Activated T-cell treated with anti-CD3 and anti-CD28 coated beads, Interleukin-2, amount 50 U/mL, for 24 hours (primary cell): Measurements from ENCODE around the gene BBS1.
A peak's percentile ranks its signal among the peaks of the same experiment; 100 is the strongest.

Experiments
- DNase-seq: peaks from one replicate; pipeline ENCODE4 v3.0.0-alpha.2; 2020
- H3K27ac Mint-ChIP-seq: 2 replicates; pipeline ENCODE4 v1.8.0; 2020; ENCODE audit warnings: mild to moderate bottlenecking, mixed read lengths
- H3K27me3 Mint-ChIP-seq: 2 replicates; pipeline ENCODE4 v1.8.0; 2020; ENCODE audit warnings: mixed read lengths
- H3K36me3 Mint-ChIP-seq: 2 replicates; pipeline ENCODE4 v1.8.0; 2020; ENCODE audit warnings: low read depth, mixed read lengths
- H3K4me1 Mint-ChIP-seq: 2 replicates; pipeline ENCODE4 v1.8.0; 2020; ENCODE audit warnings: low read depth, mixed read lengths
- H3K4me3 Mint-ChIP-seq: 2 replicates; pipeline ENCODE4 v1.8.0; 2020; ENCODE audit warnings: mild to moderate bottlenecking, moderate library complexity, mixed read lengths
- H3K9me3 Mint-ChIP-seq: 2 replicates; pipeline ENCODE4 v1.8.0; 2020; ENCODE audit warnings: mixed read lengths

Gene BBS1

DNA sequence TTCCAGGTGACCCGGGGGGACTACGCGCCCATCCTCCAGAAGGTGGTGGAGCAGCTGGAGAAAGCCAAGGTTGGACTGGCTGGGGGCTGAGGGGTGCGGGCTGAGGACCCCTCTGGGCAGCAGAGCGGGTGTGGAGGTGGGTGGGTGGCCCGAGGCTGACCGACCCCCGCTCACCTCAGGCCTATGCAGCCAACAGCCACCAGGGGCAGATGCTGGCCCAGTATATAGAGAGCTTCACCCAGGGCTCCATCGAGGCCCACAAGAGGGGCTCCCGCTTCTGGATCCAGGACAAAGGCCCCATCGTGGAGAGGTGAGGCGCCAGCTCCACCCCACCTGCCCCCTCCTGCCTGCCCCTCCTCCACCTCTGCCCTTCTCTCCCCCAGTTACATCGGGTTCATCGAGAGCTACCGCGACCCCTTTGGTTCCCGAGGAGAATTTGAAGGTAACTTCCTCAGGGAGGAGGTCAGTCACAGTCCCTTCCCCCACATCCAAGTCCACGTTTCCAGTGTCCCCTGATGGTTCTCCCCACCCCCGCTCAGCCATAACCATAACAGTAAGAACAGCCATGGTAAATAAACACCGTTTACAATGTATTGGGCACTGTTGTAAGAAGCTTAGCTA is 19.0 kb upstream of the BBS1 start:
- Mint-ChIP-seq H3K4me3 (no peak overlapping the region), H3K4me1 (no peaks in the 10 kb centered on the region), H3K27me3 (no peaks in the 10 kb centered on the region), H3K27ac (no peak overlapping the region), H3K36me3 (peaks cover 89% of the 10 kb centered on the region), H3K9me3 (no peaks in the 10 kb centered on the region)
- DNase-seq = no peak

- Mint-ChIP-seq H3K27me3 (no peaks in the 10 kb centered on the region), H3K4me3 (no peak overlapping the region), H3K36me3 (peaks cover 89% of the 10 kb centered on the region), H3K27ac (no peak overlapping the region), H3K9me3 (no peaks in the 10 kb centered on the region), H3K4me1 (no peaks in the 10 kb centered on the region)
- no peak for DNase-seq
Observed at GRCh38 chr11:66492161-66492865, 18.1 kb upstream of the BBS1 start.

DNA sequence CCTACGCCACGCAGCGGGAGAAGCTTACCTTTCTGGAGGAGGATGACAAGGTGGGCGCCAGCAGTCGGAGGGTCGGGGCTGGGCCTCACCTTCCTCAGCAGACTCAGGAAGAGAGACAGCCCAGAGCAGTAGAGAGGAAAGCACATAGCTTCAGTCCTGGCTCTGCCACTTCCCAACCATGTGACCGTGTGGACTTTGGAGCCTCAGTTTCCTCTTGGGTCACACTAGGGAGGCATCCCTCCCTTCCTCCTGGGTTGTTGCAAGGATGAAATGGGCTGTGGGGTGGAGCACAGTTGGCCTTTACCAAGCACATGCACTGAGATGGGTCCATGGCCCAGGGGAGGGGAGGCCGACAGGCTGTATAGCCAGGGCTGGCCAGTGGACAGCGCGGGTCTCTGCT is 17.3 kb upstream of the BBS1 start:
- Mint-ChIP-seq H3K27ac (no peak overlapping the region), H3K36me3 (peaks cover 84% of the 10 kb centered on the region), H3K4me1 (no peaks in the 10 kb centered on the region), H3K9me3 (no peaks in the 10 kb centered on the region), H3K27me3 (no peaks in the 10 kb centered on the region), H3K4me3 (no peak overlapping the region)
- DNase-seq = no peak

GRCh38 chr11:66494458-66494857 is 16.0 kb upstream of the BBS1 start:
- Mint-ChIP-seq H3K4me3 (no peak overlapping the region), H3K27ac (no peak overlapping the region), H3K9me3 (no peaks in the 10 kb centered on the region), H3K27me3 (no peaks in the 10 kb centered on the region), H3K36me3 (peaks cover 86% of the 10 kb centered on the region), H3K4me1 (no peaks in the 10 kb centered on the region)
- DNase-seq = no peak

GRCh38 chr11:66494935-66495334 is 15.5 kb upstream of the BBS1 start:
- H3K9me3 Mint-ChIP-seq = no peaks in the 10 kb centered on the region
- no peaks in the 10 kb centered on the region for H3K4me1 Mint-ChIP-seq
- DNase-seq = no peak
- H3K36me3 Mint-ChIP-seq = peaks cover 86% of the 10 kb centered on the region
- no peak overlapping the region for H3K4me3 Mint-ChIP-seq
- no peak overlapping the region for H3K27ac Mint-ChIP-seq
- no peaks in the 10 kb centered on the region for H3K27me3 Mint-ChIP-seq

GRCh38 chr11:66495401-66495854 is 15.0 kb upstream of the BBS1 start:
- H3K4me1 Mint-ChIP-seq = no peaks in the 10 kb centered on the region
- H3K27ac Mint-ChIP-seq = no peak overlapping the region
- no peaks in the 10 kb centered on the region for H3K27me3 Mint-ChIP-seq
- peaks cover 89% of the 10 kb centered on the region for H3K36me3 Mint-ChIP-seq
- no peak overlapping the region for H3K4me3 Mint-ChIP-seq
- no peaks in the 10 kb centered on the region for H3K9me3 Mint-ChIP-seq
- DNase-seq = no peak

DNA sequence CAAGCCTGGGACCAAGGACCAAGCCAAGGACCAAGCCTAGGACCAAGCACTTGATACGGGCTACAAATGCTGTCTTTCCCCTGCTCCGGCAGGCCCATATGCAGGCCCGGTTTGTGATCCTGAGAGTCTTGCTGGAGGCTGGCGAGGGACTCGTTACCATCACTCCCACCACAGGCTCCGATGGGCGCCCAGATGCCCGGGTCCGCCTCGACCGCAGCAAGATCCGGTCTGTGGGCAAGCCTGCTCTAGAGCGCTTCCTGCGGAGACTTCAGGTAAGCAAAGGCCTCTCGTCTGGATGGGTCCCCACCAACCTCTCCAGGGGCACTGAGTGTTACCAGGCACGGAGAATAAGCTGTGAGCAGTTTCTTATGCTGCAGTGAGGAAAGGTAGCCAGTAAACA is 13.2 kb upstream of the BBS1 start:
- Mint-ChIP-seq H3K9me3 (no peaks in the 10 kb centered on the region), H3K4me3 (no peak overlapping the region), H3K4me1 (no peaks in the 10 kb centered on the region), H3K36me3 (peaks cover 88% of the 10 kb centered on the region), H3K27ac (no peak overlapping the region), H3K27me3 (no peaks in the 10 kb centered on the region)
- no peak for DNase-seq

DNA sequence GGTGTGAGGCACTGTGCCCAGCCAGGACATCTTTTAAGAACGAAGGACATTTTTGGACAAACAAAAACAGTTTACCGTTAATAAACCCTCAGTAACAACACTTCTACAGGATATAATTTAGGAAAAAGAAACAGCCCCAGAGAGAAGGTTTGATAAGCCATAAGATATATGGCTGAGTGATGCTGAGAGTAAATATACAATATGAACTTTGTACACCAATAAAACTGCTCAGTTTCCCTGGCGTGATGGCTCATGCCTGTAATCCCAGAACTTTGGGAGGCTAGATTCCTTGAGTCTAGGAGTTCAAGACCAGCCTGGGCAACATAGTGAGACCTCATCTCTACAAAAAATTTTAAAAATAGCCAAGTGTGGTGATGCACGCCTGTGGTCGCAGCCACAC is 11.9 kb upstream of the BBS1 start:
- Mint-ChIP-seq H3K4me3 (no peak overlapping the region), H3K27me3 (no peaks in the 10 kb centered on the region), H3K9me3 (no peaks in the 10 kb centered on the region), H3K27ac (no peak overlapping the region), H3K4me1 (no peaks in the 10 kb centered on the region), H3K36me3 (peaks cover 80% of the 10 kb centered on the region)
- DNase-seq = no peak

- Mint-ChIP-seq H3K27ac (no peak overlapping the region), H3K4me3 (no peak overlapping the region), H3K4me1 (peaks cover 9% of the 10 kb centered on the region), H3K9me3 (no peaks in the 10 kb centered on the region), H3K27me3 (no peaks in the 10 kb centered on the region), H3K36me3 (peaks cover 70% of the 10 kb centered on the region)
- no peak for DNase-seq
Observed at GRCh38 chr11:66505276-66505816, 5.1 kb upstream of the BBS1 start.

- Mint-ChIP-seq H3K36me3 (peaks cover 67% of the 10 kb centered on the region), H3K9me3 (no peaks in the 10 kb centered on the region), H3K27me3 (no peaks in the 10 kb centered on the region), H3K4me3 (no peak overlapping the region), H3K4me1 (peaks cover 22% of the 10 kb centered on the region), H3K27ac (no peak overlapping the region)
- no peak for DNase-seq
Observed at GRCh38 chr11:66509131-66509561, 1.3 kb upstream of the BBS1 start.

DNA sequence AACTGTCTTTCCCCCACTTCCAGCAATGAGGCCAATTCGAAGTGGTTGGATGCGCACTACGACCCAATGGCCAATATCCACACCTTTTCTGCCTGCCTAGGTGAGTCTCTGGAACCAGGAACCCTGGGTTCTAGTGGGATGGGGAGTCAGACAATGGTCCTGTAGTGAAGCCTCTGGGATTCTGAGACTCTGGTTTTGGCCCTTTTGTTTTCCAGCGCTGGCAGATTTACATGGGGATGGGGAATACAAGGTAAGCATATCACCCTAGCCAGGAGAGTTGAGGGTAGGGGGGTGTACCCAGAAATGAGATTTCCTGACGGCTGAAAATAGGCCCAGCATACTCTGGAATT is 530 bp downstream of the BBS1 start:
- DNase-seq = no peak
- Mint-ChIP-seq H3K36me3 (peaks cover 68% of the 10 kb centered on the region), H3K27ac (peak overlapping the region; percentile 77), H3K4me3 (peak overlapping the region; percentile 95), H3K27me3 (no peaks in the 10 kb centered on the region), H3K4me1 (peaks cover 22% of the 10 kb centered on the region), H3K9me3 (no peaks in the 10 kb centered on the region)

GRCh38 chr11:66523611-66524010 is 13.2 kb downstream of the BBS1 start:
- Mint-ChIP-seq H3K36me3 (peaks cover 61% of the 10 kb centered on the region), H3K9me3 (no peaks in the 10 kb centered on the region), H3K27ac (no peak overlapping the region), H3K27me3 (no peaks in the 10 kb centered on the region), H3K4me3 (no peak overlapping the region), H3K4me1 (no peaks in the 10 kb centered on the region)
- no peak for DNase-seq

GRCh38 chr11:66524304-66525040 is 14.0 kb downstream of the BBS1 start:
- Mint-ChIP-seq H3K27ac (no peak overlapping the region), H3K36me3 (peaks cover 62% of the 10 kb centered on the region), H3K4me3 (no peak overlapping the region), H3K4me1 (no peaks in the 10 kb centered on the region), H3K27me3 (no peaks in the 10 kb centered on the region), H3K9me3 (no peaks in the 10 kb centered on the region)
- DNase-seq = no peak

DNA sequence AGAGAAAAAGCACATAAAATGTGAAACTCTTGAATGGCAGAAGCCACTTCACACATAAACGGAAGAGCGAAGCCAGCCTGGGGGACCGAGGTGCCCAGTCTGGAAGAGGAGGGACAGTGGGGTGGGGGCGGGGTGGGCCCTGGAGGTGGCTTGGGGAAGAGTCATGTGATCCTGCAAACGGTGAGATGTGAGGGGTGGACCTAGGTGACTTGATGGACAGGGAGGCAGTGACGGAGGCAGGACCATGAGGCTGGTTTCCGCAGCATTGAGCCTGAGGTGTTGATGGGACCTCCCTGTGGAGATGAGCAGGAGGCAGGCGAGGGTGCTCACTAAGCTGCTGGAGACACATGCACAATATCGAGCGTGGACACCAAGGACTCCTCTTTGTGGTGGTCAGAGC is 18.6 kb downstream of the BBS1 start:
- Mint-ChIP-seq H3K4me1 (peaks cover 2% of the 10 kb centered on the region), H3K27ac (no peak overlapping the region), H3K27me3 (no peaks in the 10 kb centered on the region), H3K9me3 (no peaks in the 10 kb centered on the region), H3K4me3 (no peak overlapping the region), H3K36me3 (peaks cover 37% of the 10 kb centered on the region)
- DNase-seq = no peak

DNA sequence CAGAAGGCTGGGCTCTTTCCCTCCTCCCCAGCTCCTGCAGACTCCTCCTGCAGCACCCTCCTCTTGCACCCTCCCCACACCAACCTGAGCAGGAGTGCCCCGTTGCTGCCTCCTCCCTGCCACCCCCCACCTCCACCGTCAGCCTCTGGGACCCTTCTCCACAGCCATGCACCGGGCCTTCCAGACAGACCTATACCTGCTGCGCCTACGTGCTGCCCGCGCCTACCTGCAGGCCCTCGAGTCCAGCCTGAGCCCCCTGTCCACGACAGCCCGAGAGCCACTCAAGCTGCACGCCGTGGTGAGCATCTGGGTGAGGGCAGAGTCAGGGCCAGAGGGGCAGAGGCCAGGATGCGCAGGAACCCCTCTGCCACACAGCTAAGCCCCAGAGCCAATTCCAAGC is 19.2 kb downstream of the BBS1 start:
- H3K9me3 Mint-ChIP-seq = no peaks in the 10 kb centered on the region
- DNase-seq = no peak
- peaks cover 33% of the 10 kb centered on the region for H3K36me3 Mint-ChIP-seq
- H3K4me1 Mint-ChIP-seq = peaks cover 2% of the 10 kb centered on the region
- H3K4me3 Mint-ChIP-seq = no peak overlapping the region
- no peaks in the 10 kb centered on the region for H3K27me3 Mint-ChIP-seq
- H3K27ac Mint-ChIP-seq = no peak overlapping the region
